A549 (cell line): ENCODE results near the gene KRTAP2-4. TPM values are rescaled to one million over a fixed set of nuclear protein-coding genes. Genes with fewer than 3 reads are reported as not detected.
"Not testable (repeated sequence)": the region's sequence is repeated elsewhere in the genome, so short reads cannot be mapped to it uniquely, and the experiment has no call there.

Source experiments
- ATAC-seq, 2 experiments: fragments of 200-7000 bp in 1 of 2; fragments of >200 bp in 1 of 2; cut with Nextera tagmentation in 1 of 2; cut with Tn5 transposase in 1 of 2; 3 replicates each; pipeline versions ENCODE4 v1.8.0 to v1.9.1; 2018 to 2020; ENCODE audit warnings: mild to moderate bottlenecking in 1 of 2, moderate library complexity in 1 of 2
- CTCF ChIA-PET: fragments of 300-600 bp; sonication (Branson Sonifier 250); formaldehyde crosslinking; extraction: SDS; loops from one replicate; lab custom pipeline; 2021; ENCODE audit warnings: antibody characterized with exemption, inconsistent platforms; lab: Yijun Ruan, JAX
- POLR2A ChIA-PET: fragments of 350-600 bp; formaldehyde crosslinking; extraction: SDS; loops from one replicate; lab custom pipeline; 2021; ENCODE audit warnings: antibody characterized with exemption, inconsistent platforms; lab: Yijun Ruan, JAX
- DNase-seq, 2 experiments: peaks; one replicate each; pipeline versions ENCODE4 v3.0.0 to v3.0.0-alpha.2; 2011 to 2016; ENCODE audit warnings: low read depth in 1 of 2, low spot score in 1 of 2
- FAIRE-seq: peaks from 2 replicates; lab custom pipeline; 2011; peaks lifted over from hg19 to GRCh38; lab: Jason Lieb, UNC
- H3K27ac ChIP-seq, 2 experiments: fragments of >200 bp; sonication (Bioruptor Twin); formaldehyde crosslinking; 3 replicates each; pipeline ENCODE4 v1.5.1; 2016 to 2017
- H3K4me1 ChIP-seq: fragments of >200 bp; sonication (Bioruptor Twin); formaldehyde crosslinking; 3 replicates; pipeline ENCODE4 v1.6.1; 2016
- H3K4me2 ChIP-seq: fragments of >200 bp; sonication (Bioruptor Twin); formaldehyde crosslinking; 3 replicates; pipeline ENCODE4 v1.6.1; 2016
- H3K4me3 ChIP-seq: fragments of >200 bp; sonication (Bioruptor Twin); formaldehyde crosslinking; 3 replicates; pipeline ENCODE4 v1.5.1; 2016
- H3K9me3 ChIP-seq: fragments of >200 bp; sonication (Bioruptor Twin); formaldehyde crosslinking; 3 replicates; pipeline ENCODE4 v1.6.1; 2016
- BCL3 ChIP-seq: fragments of >200 bp; sonication (Bioruptor Twin); formaldehyde crosslinking; IDR thresholded peaks from 3 replicates; pipeline ENCODE4 v1.6.1; 2016
- BHLHE40 ChIP-seq: IDR thresholded peaks from 2 replicates; pipeline ENCODE4 v1.6.1; 2012; ENCODE audit warnings: low read depth, low read length, inconsistent platforms
- CEBPB ChIP-seq, 2 experiments: fragments of >200 bp in 1 of 2; sonication (Bioruptor Twin) in 1 of 2; formaldehyde crosslinking in 1 of 2; IDR thresholded peaks; 2 replicates each; pipeline ENCODE4 v1.6.1; 2012 to 2016
- CHD2 ChIP-seq: fragments of 150-350 bp; IDR thresholded peaks from 2 replicates; pipeline ENCODE4 v1.6.1; 2014; ENCODE audit warnings: low read length; ENCODE audit not compliant: partially characterized antibody
- CTCF ChIP-seq: fragments of >200 bp; sonication (Bioruptor Twin); formaldehyde crosslinking; IDR thresholded peaks from 3 replicates; pipeline ENCODE4 v1.5.1; 2016
- EHMT2 ChIP-seq: fragments of 200-600 bp; sonication (generic); IDR thresholded peaks from 2 replicates; pipeline ENCODE4 v1.6.1; 2016; ENCODE audit warnings: antibody characterized with exemption, low read depth, mild to moderate bottlenecking, moderate library complexity
- ELK1 ChIP-seq: fragments of 150-350 bp; IDR thresholded peaks from 2 replicates; pipeline ENCODE4 v1.6.1; 2014; ENCODE audit warnings: low read depth, mild to moderate bottlenecking, low read length
- EP300 ChIP-seq, 2 experiments: fragments of >200 bp; sonication (Bioruptor Twin); formaldehyde crosslinking; IDR thresholded peaks; 2 replicates in 1 of 2; 3 replicates in 1 of 2; pipeline ENCODE4 v1.6.1; 2016 to 2017
- ESRRA ChIP-seq: fragments of 150-350 bp; IDR thresholded peaks from 2 replicates; pipeline ENCODE4 v1.6.1; 2014; ENCODE audit warnings: mild to moderate bottlenecking, low read length, borderline replicate concordance
- FOSL2 ChIP-seq, 2 experiments: fragments of 450-650 bp in 1 of 2; fragments of >200 bp in 1 of 2; sonication (Bioruptor Twin) in 1 of 2; formaldehyde crosslinking; IDR thresholded peaks; 2 replicates each; pipeline versions ENCODE4 v1.5.0 to v1.6.1; 2016 to 2020; ENCODE audit warnings: mild to moderate bottlenecking in 1 of 2, moderate library complexity in 1 of 2
- GATA3 ChIP-seq: IDR thresholded peaks from 2 replicates; pipeline ENCODE4 v1.6.1; 2012; ENCODE audit warnings: borderline replicate concordance
- HOXB5 ChIP-seq: fragments of 250-450 bp; sonication (Bioruptor Pico); IDR thresholded peaks from 2 replicates; pipeline ENCODE4 v1.5.0; 2020; ENCODE audit warnings: mild to moderate bottlenecking, moderate library complexity
- JUNB ChIP-seq: fragments of >200 bp; sonication (Bioruptor Twin); formaldehyde crosslinking; IDR thresholded peaks from 2 replicates; pipeline ENCODE4 v1.6.1; 2016
- KDM5A ChIP-seq: fragments of 200-600 bp; sonication (generic); IDR thresholded peaks from 2 replicates; pipeline ENCODE4 v1.6.1; 2016; ENCODE audit warnings: antibody characterized with exemption, mild to moderate bottlenecking
- MAFK ChIP-seq: fragments of 450-650 bp; IDR thresholded peaks from 2 replicates; pipeline ENCODE4 v1.6.1; 2014; ENCODE audit not compliant: partially characterized antibody
- MAX ChIP-seq: IDR thresholded peaks from 2 replicates; pipeline ENCODE4 v1.6.1; 2012
- SMC3 ChIP-seq: fragments of >200 bp; sonication (Bioruptor Twin); formaldehyde crosslinking; IDR thresholded peaks from 3 replicates; pipeline ENCODE4 v1.6.1; 2018; ENCODE audit warnings: inconsistent platforms
- ZC3H11A ChIP-seq: fragments of 450-650 bp; IDR thresholded peaks from 2 replicates; pipeline ENCODE4 v1.6.1; 2014; ENCODE audit warnings: antibody characterized with exemption, mild to moderate bottlenecking
- ZNF302 ChIP-seq: fragments of 250-450 bp; sonication (Bioruptor Pico); IDR thresholded peaks from 2 replicates; pipeline ENCODE4 v1.9.0; 2021; ENCODE audit warnings: inconsistent platforms, mild to moderate bottlenecking, moderate library complexity
- WGBS: methylation state at CpG from one replicate; pipeline ENCODE4 v1.1.6; 2017; ENCODE audit errors: missing lambda C conversion rate; 5-methylcytosine and 5-hydroxymethylcytosine counted together
- polyA plus RNA-seq, 4 experiments: library from polyadenylated mRNA; depleted of rRNA in 3 of 4; stranded (reverse); fragments of >200 nt; fragmentation: RNase III in 1 of 4; extraction: RNeasy Plus Mini Kit Qiagen cat#74134 plus additional on column Dnase treatment in 1 of 4; gene quantifications; 2 replicates in 3 of 4; 3 replicates in 1 of 4; pipeline ENCODE4 v1.2.3, GENCODE V29; 2011 to 2017

The KRTAP2-4 gene
- polyA plus RNA-seq, 2 of the 4 experiments (the other 2 are of a cell fraction) = not detected

- H3K27ac ChIP-seq = peak within 1 kb of the TSS; percentile 34 to 70; a peak in 5 of 6 replicates
- ChIA-PET CTCF (interaction anchor here (0.7 to 2.5 kb wide), 6 partner anchors 150 to 603 kb away, joined by 3 to 12 read pairs (median 4); no protein-coding TSS in a partner anchor), POLR2A (no interaction called here)
- WGBS = 61% methylated on average over 6 of the region's 6 CpGs
- H3K4me2 ChIP-seq = peak within 1 kb of the TSS; percentile 43
- FAIRE-seq (peak; percentile 97), DNase-seq (peak; percentile 49 to 55), ATAC-seq (peak; percentile 55 to 57; a peak in 4 of 6 replicates)
- no peaks in the 10 kb centered on the region for H3K9me3 ChIP-seq
- no peak within 1 kb of the TSS for H3K4me3 ChIP-seq
- TF ChIP-seq GATA3 (no peak; the same call in 1 of the 2 replicates), ESRRA (no peak), JUNB (peak; percentile 28; the same call in 1 of the 2 replicates), EHMT2 (no peak), BCL3 (no peak), ZNF302 (CRISPR knock-in tag) (no peak), CHD2 (no peak), MAX (0 out of 2 replicates have a peak, but pooled peaks have one; percentile 19), MAFK (peak; percentile 87), FOSL2 (IDR thresholded peaks at IDR 0.05) (no peak), FOSL2 (CRISPR knock-in tag; IDR thresholded peaks at IDR 0.05) (peak; percentile 57), ZC3H11A (no peak), BHLHE40 (no peak), ELK1 (no peak), KDM5A (no peak), SMC3 (no peak), HOXB5 (CRISPR knock-in tag) (0 out of 2 replicates have a peak, but pooled peaks have one; percentile 20), CTCF (no peak)
- H3K4me1 ChIP-seq = peaks cover 34% of the 10 kb centered on the region
These were observed 5.6 kb downstream of the KRTAP2-4 start, which contains the start of gene KRTAP2-3 for GRCh38 chr17:41060052-41060604. Gene KRTAP2-3, minus strand, starts transcription at chr17:41060114. Its CDS starts 64 bp downstream, at chr17:41060050.

GRCh38 chr17:41059276-41060051, 6.2 kb downstream of the KRTAP2-4 start:
- DNase-seq = peak; percentile 36 to 61
- CTCF ChIA-PET = interaction anchor here (0.6 to 2.5 kb wide), 12 partner anchors 9 to 494 kb away, joined by 3 to 12 read pairs (median 4); no protein-coding TSS in a partner anchor
- FAIRE-seq, H3K9me3 ChIP-seq, H3K4me3 ChIP-seq, POLR2A ChIA-PET: not testable (repeated sequence)
- peak overlapping the region; percentile 43 for H3K4me2 ChIP-seq
- 66% methylated on average over 11 of the region's 31 CpGs for WGBS
- TF ChIP-seq CEBPB (IDR thresholded peaks at IDR 0.05) = peak in 1 of 2 experiments; percentile 48; a peak in 1 of 4 replicates
- peak; percentile 70 for TF ChIP-seq JUNB
- peak; percentile 19; the same call in 1 of the 2 replicates for TF ChIP-seq GATA3
- peak in 1 of 2 experiments; percentile 15; a peak in 1 of 5 replicates for TF ChIP-seq EP300 (IDR thresholded peaks at IDR 0.05)
- TF ChIP-seq FOSL2 (IDR thresholded peaks at IDR 0.05) = peak; percentile 56
- TF ChIP-seq FOSL2 (CRISPR knock-in tag; IDR thresholded peaks at IDR 0.05) = peak; percentile 34
- TF ChIP-seq, all 56 proteins: peak for 5; not testable (repeated sequence) for 51
- ATAC-seq = peak; percentile 63 to 65; a peak in 5 of 6 replicates
- Histone ChIP-seq H3K27ac (peak overlapping the region; percentile 34 to 70; a peak in 5 of 6 replicates), H3K4me1 (peaks cover 34% of the 10 kb centered on the region)
